ENCODE data around the gene RAP1GAP. TPM values are rescaled to one million over a fixed set of nuclear protein-coding genes. Genes with fewer than 3 reads are reported as not detected.

RAP1GAP gene
- total RNA-seq, 4 donors from 2014 or later, result 0.46 to 0.75 TPM; not detected in 2

DNA sequence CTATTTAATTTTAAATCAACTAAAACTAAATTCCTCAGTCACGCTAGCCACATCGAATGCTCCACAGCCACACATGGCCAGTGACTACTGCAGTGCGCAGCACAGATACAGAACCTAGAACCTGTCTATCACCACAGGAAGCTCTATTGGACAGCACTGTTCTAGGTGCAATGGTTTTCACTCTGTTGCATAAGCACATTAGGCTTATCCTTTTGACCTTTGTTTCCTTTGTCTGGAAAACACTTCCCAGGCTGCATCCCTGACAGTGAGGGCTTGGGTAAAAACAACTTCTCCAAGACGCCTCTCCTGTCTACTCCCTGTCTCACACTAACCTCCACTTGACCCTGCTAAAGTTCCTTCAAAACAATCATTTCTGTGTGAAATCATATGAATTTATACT, 33.6 kb upstream of the RAP1GAP start:
- Histone ChIP-seq H3K27me3 (no peaks in the 10 kb centered on the region), H3K36me3 (peaks cover 0 to 69% of the 10 kb centered on the region in 2 donors), H3K9me3 (no peaks in the 10 kb centered on the region), H3K4me3 (no peak overlapping the region), H3K27ac (no peak overlapping the region), H3K4me1 (no peaks in the 10 kb centered on the region)
- DNase-seq (no peak), ATAC-seq (no peak)
- intact Hi-C loops (cut with DNase I; ENCODE audit: low total_unique reads), result no loop called here
- in situ Hi-C loops (cut with MboI; ENCODE audit: low sequenced_read_pairs in 4 of 4), result no loop called here
- TF ChIP-seq POLR2A (IDR thresholded peaks at IDR 0.05), result no peak
- TF ChIP-seq, protein P1, sequence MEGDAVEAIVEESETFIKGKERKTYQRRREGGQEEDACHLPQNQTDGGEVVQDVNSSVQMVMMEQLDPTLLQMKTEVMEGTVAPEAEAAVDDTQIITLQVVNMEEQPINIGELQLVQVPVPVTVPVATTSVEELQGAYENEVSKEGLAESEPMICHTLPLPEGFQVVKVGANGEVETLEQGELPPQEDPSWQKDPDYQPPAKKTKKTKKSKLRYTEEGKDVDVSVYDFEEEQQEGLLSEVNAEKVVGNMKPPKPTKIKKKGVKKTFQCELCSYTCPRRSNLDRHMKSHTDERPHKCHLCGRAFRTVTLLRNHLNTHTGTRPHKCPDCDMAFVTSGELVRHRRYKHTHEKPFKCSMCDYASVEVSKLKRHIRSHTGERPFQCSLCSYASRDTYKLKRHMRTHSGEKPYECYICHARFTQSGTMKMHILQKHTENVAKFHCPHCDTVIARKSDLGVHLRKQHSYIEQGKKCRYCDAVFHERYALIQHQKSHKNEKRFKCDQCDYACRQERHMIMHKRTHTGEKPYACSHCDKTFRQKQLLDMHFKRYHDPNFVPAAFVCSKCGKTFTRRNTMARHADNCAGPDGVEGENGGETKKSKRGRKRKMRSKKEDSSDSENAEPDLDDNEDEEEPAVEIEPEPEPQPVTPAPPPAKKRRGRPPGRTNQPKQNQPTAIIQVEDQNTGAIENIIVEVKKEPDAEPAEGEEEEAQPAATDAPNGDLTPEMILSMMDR (IDR thresholded peaks at IDR 0.05 in 4 of 5, conservative IDR thresholded peaks at IDR 0.05 in 1 of 5), result no peak

DNA sequence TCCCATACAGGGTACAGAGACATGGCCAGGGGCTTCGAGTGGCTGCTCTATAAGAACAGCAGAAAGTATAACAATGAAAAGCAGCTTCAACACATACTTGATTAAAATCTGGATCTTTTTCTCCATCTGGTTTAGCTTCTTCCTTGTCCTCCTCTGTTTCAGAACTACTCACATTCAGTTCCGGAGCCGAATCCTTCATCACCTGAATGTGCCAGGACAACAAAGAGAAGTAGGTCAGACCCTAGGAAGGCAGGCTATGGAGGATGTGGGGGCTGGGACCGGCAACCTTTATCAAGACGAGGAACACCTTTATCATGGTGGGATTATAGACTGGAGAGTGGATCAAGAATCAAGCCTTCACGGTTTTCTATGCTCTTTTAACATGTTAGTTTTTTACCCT, 32.2 kb upstream of the RAP1GAP start:
- in situ Hi-C loops (cut with MboI; ENCODE audit: low sequenced_read_pairs in 4 of 4) (no loop called here), intact Hi-C loops (cut with DNase I; ENCODE audit: low total_unique reads) (no loop called here)
- Histone ChIP-seq H3K36me3 (peaks cover 0 to 69% of the 10 kb centered on the region in 2 donors), H3K27ac (no peak overlapping the region), H3K4me3 (no peak overlapping the region), H3K9me3 (no peaks in the 10 kb centered on the region), H3K4me1 (no peaks in the 10 kb centered on the region), H3K27me3 (no peaks in the 10 kb centered on the region)
- ATAC-seq (no peak), DNase-seq (no peak)
- TF ChIP-seq, protein P1 (IDR thresholded peaks at IDR 0.05 in 4 of 5, conservative IDR thresholded peaks at IDR 0.05 in 1 of 5), result no peak
- no peak for TF ChIP-seq POLR2A (IDR thresholded peaks at IDR 0.05)

DNA sequence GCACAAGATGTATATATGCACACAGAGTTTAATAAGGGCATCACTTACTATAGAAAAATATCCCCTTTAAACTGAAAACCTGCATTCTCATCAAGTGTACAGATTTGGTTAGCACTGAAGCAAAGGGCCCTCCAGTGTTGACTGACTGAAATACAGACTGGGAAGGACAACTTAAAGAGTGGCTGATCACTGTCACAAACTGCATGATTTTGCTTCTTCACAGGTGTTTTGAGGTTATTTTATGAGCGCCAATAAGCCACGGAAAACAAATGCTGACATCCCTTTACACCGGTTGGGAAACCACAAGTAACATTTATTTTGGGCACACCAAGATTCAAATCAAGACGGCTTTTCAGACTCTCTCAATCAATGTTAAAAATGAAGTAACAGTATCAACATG, 30.9 kb upstream of the RAP1GAP start:
- Histone ChIP-seq H3K27ac (no peak overlapping the region), H3K4me3 (no peak overlapping the region), H3K27me3 (no peaks in the 10 kb centered on the region), H3K36me3 (peaks cover 0 to 66% of the 10 kb centered on the region in 2 donors), H3K9me3 (no peaks in the 10 kb centered on the region), H3K4me1 (no peaks in the 10 kb centered on the region)
- TF ChIP-seq, protein P1 (IDR thresholded peaks at IDR 0.05 in 4 of 5, conservative IDR thresholded peaks at IDR 0.05 in 1 of 5), result no peak
- no peak for TF ChIP-seq POLR2A (IDR thresholded peaks at IDR 0.05)
- intact Hi-C loops (cut with DNase I; ENCODE audit: low total_unique reads) (no loop called here), in situ Hi-C loops (cut with MboI; ENCODE audit: low sequenced_read_pairs in 4 of 4) (no loop called here)
- ATAC-seq (no peak), DNase-seq (no peak)

DNA sequence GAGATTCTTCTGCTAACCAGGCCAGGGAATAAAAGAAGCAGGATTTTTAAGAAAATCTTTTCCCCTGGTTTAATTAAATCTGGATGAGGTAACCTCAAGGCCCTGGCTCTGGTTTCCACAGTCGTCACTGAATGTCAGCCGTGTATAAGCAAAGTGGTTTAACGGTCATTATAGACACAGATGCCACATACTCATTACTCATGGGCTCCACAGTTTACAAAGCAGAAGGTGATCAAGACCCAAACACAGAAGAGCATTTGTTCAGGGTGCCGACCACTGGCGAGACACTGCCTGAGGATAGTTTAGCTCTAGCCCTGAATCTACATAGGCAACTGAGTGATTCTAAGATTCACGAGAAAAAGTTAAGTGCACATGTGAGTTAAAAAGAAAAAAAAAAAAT, 27.8 kb upstream of the RAP1GAP start:
- no peak for ATAC-seq
- H3K9me3 ChIP-seq, result no peaks in the 10 kb centered on the region
- H3K27me3 ChIP-seq, result no peaks in the 10 kb centered on the region
- no peak overlapping the region for H3K27ac ChIP-seq
- no peak for DNase-seq
- in situ Hi-C loops (cut with MboI; ENCODE audit: low sequenced_read_pairs in 4 of 4), result no loop called here
- TF ChIP-seq POLR2A (IDR thresholded peaks at IDR 0.05), result no peak
- TF ChIP-seq, protein P1 (IDR thresholded peaks at IDR 0.05 in 4 of 5, conservative IDR thresholded peaks at IDR 0.05 in 1 of 5), result no peak
- H3K4me3 ChIP-seq, result no peak overlapping the region
- peaks cover 0 to 55% of the 10 kb centered on the region in 2 donors for H3K36me3 ChIP-seq
- intact Hi-C loops (cut with DNase I; ENCODE audit: low total_unique reads), result no loop called here
- no peaks in the 10 kb centered on the region for H3K4me1 ChIP-seq

DNA sequence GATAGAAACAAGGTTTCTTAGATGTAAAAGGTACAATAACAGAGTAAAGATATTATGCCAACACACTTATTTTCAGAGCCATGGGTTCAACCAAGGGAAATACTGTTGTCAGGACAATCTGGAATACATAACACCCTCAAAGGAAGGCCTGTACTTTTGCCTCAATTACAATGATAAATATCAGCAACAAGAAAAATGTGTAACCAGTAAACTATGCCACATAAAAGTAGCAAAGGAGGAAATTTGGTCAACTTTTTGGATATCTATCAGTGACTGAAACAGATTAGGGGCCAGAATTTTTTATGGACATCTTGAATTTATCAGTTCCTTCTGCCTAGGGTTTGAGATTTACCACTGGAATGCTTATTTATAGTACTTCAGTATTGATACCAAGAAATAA, 24.6 kb upstream of the RAP1GAP start:
- in situ Hi-C loops (cut with MboI; ENCODE audit: low sequenced_read_pairs in 4 of 4), result no loop called here
- Histone ChIP-seq H3K4me1 (no peaks in the 10 kb centered on the region), H3K27ac (no peak overlapping the region), H3K9me3 (no peaks in the 10 kb centered on the region), H3K4me3 (no peak overlapping the region), H3K36me3 (peaks cover 0 to 45% of the 10 kb centered on the region in 2 donors), H3K27me3 (no peaks in the 10 kb centered on the region)
- ATAC-seq (no peak), DNase-seq (no peak)
- TF ChIP-seq, protein P1 (IDR thresholded peaks at IDR 0.05 in 4 of 5, conservative IDR thresholded peaks at IDR 0.05 in 1 of 5), result no peak
- TF ChIP-seq POLR2A (IDR thresholded peaks at IDR 0.05), result no peak
- intact Hi-C loops (cut with DNase I; ENCODE audit: low total_unique reads), result no loop called here

Data from gastrocnemius medialis (tissue), 4 donors.